Measurements from ENCODE around the gene CBX4. TPM values are rescaled to one million over a fixed set of nuclear protein-coding genes. Genes with fewer than 3 reads are reported as not detected.

Gene CBX4
- total RNA-seq, 2 experiments from 2014 or later = 8.0 to 10.0 TPM

DNA sequence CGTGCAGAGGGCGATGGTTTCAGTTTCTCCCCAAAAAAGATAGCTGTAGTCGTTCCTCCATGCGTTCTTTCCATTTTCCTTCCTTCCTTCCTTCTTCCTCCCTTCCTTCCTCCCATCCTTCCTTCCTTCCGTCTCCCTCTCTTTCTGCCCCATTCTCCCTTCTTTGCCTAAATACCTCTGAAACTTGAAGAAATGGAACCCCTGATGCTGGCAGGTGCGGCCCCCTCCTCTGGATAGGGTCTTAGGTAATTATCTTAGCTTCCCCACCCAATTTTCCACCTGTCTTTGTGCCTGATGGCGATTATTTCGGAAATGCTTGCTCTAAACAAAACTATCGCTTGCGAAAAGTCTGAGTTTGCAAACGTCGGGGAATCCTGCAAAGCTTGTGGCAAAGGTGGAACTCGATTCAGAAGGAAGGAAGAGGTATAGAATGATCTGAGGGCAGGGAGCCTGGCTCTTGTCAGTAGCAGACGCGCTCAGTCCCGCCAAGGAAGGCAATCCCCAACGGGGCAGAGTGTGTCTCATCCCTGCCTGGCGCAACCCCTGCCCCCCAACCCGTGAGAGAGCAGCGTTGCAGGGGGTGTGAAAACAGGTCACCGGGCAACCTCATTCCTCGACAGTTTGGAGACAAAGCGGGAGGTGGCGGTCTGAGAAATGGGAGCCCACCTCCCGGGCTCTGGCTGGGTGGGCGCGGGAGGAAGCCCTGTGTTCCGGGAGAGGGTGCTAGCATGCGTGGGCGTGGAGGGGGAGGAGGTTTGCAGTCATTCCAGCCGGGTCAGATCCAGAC, 39.5 kb downstream of the CBX4 start:
- ChIA-PET CTCF (interaction anchor here (1.2 to 3.7 kb wide), 6 partner anchors 9 to 192 kb away, joined by 3 to 18 read pairs (median 6); partner anchors contain the start of gene CBX4), POLR2A (interaction anchor here (0.6 to 1.2 kb wide), 2 partner anchors 13 to 33 kb away, joined by 5 to 11 read pairs; no protein-coding TSS in a partner anchor)

DNA sequence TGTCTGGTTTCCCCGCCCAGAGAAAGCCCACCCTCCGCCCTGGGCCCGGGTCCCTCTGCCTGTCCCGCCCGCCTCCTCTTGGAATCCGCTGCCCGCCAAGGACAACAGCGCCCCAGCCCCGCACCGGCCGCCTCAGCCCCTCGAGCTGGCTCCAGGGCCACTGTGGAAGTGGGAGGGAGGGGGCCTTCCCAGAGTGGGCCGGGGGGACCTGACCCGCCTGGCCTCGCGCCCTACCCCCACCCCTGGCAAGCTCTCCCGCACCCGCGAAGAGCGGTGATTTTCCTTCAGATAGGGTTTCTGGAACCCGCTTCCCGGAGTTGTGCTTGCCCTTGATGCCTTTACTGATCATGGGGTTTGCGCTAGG, 40.1 kb downstream of the CBX4 start:
- CTCF ChIA-PET = interaction anchor here (1.2 to 3.7 kb wide), 6 partner anchors 9 to 193 kb away, joined by 3 to 18 read pairs (median 4); partner anchors contain the start of gene CBX4
- POLR2A ChIA-PET = no interaction called here

DNA sequence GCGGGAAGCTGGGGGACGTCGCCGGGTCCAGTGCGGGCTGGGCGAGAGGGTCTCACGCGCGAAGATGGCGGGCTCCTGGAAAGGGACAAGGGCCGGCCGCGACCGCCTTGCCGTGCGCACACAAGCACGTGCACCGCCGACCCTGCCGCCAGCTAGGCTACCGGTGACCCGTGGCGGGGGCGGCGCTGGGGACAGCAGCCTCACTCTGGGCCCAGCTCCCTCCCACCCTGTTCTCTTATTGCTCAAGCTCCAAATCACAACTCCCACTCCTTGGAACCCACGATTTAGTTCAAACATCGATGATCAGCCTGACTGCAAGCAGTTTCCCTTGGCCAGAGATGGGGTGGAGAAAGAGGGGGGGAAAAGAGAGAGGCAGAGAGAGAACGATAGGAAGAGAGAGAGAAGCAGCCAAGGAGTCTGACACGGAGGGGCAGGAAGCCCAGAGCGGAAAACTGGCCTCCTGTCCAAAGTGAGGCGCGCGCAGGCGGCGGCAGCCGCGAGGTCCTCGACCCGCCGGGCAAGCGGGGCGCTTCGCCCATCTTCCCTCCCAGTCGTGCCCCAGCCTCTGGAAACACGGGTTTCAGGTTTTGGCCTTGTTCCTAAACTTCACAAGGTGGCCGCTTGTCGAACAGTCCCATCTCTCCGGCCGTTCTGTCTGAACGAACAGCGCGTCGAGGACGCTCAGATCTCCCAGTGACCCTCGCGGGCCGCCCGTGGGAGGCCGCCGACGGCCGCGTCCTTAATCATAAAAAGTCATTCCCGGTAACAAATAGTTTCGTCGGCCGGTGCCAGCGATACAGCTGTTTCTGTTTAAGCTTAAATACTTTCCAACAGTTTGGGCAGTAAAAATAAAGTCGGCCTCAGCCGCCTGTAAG, 40.7 kb downstream of the CBX4 start:
- POLR2A ChIA-PET = no interaction called here
- CTCF ChIA-PET = interaction anchor here (0.8 to 3.7 kb wide), 6 partner anchors 10 to 194 kb away, joined by 3 to 18 read pairs (median 3); partner anchors contain the start of gene CBX4

DNA sequence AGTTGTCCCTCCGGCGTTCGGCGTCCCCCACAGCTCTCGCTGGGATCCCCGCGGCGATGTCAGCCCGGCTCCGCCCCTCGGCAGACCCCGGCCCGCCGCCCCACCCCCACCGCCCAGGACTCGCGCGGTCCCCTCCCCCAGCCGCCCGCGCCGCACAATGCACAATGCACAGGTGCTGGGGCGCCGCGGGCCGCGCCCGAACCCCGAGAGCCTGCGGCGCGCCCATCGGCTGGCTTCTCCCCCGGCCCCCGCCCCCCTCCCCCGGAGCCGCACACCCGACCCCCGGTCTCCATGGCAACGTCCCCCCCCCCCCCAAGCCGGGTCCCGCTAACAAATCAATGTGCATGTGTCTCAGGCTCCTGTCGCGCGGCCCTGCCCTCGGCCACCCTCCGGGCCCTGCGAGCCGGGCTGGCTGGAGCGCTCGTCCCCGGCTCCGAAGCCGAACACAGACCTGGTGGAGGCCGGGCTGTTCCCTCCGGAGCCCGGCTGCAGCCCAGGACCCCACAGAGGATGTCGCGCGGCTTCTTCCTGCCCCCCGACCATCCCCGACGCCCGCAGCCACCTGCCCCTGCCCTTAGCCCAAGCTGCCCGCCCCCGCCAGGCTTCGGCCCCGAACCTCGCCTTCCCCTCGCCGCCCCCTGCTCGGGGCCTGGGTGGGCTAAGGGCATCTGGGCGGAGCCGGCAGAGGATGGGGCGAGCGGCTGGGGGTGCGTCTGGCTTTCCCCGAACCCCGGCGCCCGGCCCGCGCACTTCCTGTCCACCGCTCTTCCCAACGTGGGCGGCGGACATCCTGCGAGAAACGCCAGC, 41.5 kb downstream of the CBX4 start:
- ChIA-PET CTCF (interaction anchor here (0.8 to 3.7 kb wide), 7 partner anchors 11 to 124 kb away, joined by 3 to 18 read pairs (median 5); partner anchors contain the start of gene CBX4), POLR2A (interaction anchor here (1.0 to 1.4 kb wide), 6 partner anchors 11 to 45 kb away, joined by 3 to 6 read pairs (median 4); partner anchors contain the start of gene CBX4)

DNA sequence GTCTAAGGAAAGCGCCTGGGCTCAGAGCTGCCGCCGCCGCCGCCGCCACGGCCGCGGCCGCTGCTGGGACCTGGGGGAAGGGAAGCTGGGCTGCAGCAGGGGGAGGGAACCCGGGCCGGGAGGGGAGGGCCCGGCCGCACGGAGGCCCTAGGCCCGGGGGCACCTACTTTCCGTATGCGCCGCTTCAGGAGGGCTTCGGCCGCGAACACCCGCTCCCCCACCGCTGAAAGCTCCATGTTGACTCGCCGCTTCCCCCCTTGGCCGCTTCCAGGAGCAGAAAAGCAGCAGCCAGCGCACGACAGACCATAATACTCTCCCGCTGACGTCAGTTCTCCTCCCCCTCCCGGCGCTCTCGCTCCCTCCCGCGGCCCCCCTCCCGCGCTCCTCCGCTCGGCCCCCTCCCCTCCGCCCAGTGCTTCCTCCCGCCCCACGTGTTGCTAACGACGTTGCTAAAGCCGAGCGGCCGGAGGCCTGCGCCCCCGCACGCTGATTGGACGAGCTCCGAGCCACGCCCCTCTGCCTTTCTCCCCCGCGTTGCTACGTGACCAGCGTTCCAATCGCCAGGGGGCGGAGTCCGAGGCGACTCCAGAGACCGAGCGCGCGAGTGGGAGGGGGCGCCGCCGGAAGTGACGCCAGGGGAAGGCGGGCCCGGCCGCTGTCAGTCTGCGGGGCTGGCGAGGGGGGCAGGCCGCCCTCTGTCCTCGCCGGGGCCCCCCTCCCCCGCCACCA, 42.3 kb downstream of the CBX4 start, which contains the start of gene CBX8:
TSS of gene CBX8 (minus strand) at position 315 of the 729 bp plus-strand sequence. CDS start at position 236, 79 bp downstream.
- CTCF ChIA-PET = interaction anchor here (0.7 to 1.9 kb wide), 7 partner anchors 12 to 817 kb away, joined by 3 to 11 read pairs (median 4); partner anchors contain the start of gene CBX4
- POLR2A ChIA-PET = interaction anchor here (0.6 to 1.4 kb wide), 9 partner anchors 12 to 82 kb away, joined by 3 to 6 read pairs (median 4); partner anchors contain the start of gene CBX4

DNA sequence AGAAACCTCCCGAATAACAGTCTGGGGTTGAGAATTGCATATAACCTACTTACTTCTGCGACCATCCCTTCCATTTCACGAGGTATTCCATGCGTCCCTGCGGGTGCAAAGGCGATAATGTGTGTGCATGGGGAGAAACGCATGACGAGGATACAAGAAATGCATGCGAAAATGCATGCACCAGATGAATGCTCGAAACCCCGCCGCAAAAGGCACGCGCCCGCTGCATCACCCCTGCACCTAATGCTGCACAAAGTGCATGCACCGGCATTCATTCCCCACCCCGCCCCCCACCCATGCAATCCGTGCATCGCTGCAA, 42.8 kb downstream of the CBX4 start:
- CTCF ChIA-PET = interaction anchor here (0.7 to 1.9 kb wide), 7 partner anchors 13 to 816 kb away, joined by 3 to 11 read pairs (median 4); partner anchors contain the start of gene CBX4
- POLR2A ChIA-PET = interaction anchor here (0.6 to 1.4 kb wide), 8 partner anchors 12 to 82 kb away, joined by 3 to 6 read pairs (median 4); partner anchors contain the start of gene CBX4

DNA sequence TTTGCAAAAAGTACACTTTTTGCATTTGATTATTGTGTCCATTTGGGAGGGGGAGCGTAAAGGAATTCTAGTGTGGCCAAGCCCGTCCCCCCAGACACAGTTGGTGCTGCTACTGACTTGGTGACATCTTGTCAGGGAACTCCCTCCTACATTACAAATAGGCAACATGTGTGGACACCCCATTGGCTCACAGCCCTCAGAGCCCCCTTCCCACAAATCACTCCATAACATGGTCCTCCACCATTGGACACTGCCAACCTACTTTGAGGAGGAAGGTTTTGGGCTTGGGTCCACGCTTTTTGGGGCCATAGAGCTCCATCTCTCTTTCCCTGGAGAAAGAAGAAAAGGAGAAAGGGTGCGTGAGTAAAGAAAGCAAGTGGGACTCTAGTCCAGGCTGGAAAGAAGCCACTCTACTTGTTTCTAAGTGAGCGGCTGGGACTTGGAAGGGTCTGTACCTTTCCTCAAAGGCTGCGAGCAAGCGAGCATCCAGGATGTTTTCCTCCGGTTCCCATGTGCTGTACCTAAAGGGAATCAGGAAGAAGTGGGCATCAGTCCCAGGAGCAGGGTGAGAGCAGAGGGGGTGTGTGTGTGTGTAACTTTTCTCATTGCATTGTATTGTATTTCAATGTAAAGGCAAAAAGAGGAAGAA, 43.3 kb downstream of the CBX4 start:
- ChIA-PET CTCF (interaction anchor here (1.8 to 1.9 kb wide), 2 partner anchors 46 to 48 kb away, joined by 5 to 6 read pairs; no protein-coding TSS in a partner anchor), POLR2A (interaction anchor here (0.6 to 1.4 kb wide), 4 partner anchors 16 to 81 kb away, joined by 4 to 6 read pairs (median 5); partner anchors contain the start of gene CBX4)

DNA sequence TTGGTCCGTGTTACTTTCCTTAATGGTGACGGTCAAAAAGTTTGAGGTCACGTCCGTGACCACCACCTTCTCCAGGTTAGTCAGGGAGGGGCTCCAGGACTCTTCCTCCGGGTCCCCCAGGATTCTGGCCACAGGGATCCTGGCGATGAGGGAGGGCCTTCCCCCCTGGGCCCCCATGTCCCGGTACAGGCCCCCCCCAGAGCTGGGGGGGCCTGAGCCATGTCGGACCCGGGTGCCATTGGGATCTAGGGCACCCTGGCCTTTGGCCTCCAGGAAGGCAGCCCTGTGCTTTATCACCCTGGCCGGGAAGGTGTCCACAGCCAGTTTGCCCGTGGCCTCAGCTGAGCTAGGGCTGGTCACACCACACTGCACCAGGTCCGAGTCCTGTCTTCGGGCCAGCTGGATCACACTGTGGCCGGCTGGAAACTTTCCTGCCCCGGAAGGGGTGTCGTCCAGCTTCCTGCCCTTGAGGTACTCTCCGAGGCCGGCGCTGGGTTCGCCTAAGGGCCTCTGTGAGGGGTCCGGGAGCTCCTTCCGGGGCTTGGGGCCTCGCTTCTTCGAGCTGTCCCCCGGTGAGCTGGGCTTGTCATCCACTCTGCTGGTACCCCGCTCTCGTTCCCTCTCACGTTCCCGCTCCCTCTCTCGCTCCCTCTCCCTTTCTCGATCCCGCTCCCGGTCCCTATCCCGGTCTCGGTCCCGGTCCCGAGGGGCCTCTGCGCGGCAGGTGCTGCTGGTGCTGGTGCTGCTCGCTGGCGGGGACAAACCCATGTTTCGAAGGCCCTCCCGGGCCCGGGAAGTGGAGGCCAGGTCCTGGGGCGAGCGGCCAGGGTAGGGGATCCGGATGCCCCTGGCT, 44.4 kb downstream of the CBX4 start:
- POLR2A ChIA-PET = no interaction called here
- CTCF ChIA-PET = interaction anchor here (0.8 to 1.8 kb wide), 5 partner anchors 40 to 162 kb away, joined by 3 to 6 read pairs (median 3); no protein-coding TSS in a partner anchor

DNA sequence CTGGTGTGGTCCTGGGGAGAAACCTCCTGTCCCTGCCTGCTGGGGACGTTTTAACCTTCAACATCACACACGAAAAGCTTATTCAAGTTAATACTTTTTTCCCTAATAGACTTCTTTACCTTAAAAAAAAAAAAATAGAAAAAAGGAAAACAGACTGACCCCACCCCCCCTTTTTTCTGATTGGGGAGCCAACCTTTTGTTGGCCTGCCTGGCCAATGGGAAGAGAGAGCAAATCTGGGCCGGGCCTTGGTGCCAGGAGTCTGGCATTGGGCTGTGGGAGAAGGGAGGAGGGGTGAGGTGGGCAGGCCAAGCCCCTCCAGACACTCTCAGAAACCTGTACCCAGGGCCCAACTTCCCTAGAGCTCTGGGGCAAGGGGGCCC, 45.3 kb downstream of the CBX4 start:
- ChIA-PET CTCF (interaction anchor here (0.8 to 1.8 kb wide), 5 partner anchors 19 to 176 kb away, joined by 3 to 6 read pairs (median 5); no protein-coding TSS in a partner anchor), POLR2A (no interaction called here)

DNA sequence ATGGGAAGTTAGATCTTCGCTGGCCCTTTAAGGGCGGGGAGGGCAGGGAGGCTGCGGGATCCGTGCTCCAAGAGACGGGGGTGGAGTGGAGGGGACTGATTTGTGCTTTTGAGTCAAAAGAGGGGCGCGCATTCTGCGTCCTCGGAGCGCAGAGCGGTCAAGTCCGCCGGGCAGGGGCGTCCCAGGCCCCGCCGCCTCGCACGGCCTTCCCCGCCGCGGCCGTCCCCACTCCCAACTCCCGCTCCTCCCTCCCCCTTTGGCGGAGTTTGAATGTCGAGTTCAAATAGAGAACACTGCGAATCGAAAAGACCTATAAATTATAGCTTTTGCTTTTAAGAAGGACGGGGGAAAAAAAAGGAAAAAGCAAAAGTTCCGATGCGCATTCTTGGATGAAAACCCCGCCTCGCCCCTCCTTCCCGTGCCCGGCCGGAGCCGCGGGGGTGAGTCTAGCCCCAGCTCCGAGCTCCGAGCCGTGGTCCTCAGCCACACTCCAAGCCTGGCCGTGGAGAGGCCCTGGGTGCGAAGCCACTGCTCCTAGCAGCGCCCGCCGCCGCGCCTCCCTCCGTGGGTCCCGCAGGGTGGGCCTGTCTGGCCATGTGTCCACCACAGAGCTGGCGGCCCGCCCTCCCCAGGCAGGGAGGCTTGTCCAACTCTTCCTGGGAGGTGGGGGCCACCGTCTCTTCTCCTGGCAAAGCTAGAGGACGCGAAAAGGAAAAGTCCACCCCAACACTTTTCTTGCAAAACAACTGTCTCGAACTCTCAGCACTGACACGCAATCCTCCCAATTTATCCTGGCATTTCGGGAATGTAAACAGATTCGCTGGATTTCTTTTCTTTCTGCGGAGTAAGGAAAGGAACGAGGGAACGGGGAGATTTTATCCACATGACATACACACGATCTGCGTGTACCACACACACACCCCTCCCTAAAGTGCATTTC, 46.0 kb downstream of the CBX4 start:
- CTCF ChIA-PET = interaction anchor here (0.5 to 1.6 kb wide), 4 partner anchors 19 to 177 kb away, joined by 3 to 6 read pairs (median 4); no protein-coding TSS in a partner anchor
- POLR2A ChIA-PET = no interaction called here

DNA sequence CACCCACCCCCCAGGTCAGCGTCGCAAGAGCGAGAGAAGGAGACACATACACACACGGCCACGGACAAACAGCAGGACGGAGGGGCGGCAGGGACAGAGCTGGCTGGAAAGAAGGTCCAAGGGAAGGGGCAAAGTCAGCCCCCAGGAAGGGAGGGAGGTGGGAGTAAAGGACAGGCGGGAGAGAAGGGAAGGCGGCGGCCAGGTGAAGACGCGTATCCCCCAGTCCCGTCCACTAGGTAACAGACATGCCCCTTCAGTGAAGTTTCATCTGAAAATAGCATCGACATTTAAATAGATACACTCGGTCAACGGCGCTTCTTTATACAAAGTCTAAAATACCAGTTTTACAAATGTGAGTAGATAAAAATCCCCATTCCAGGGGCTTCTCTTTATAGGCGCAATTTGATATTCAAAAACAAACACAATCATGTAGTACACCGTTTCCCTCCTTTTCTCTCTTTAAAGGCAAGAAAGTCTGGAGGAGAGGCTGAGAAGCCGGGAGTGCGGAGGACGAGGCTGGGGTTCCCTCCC, 46.8 kb downstream of the CBX4 start:
- ChIA-PET CTCF (interaction anchor here (0.5 kb wide), 1 partner anchor 21 kb away, joined by 3 read pairs; no protein-coding TSS in a partner anchor), POLR2A (no interaction called here)

DNA sequence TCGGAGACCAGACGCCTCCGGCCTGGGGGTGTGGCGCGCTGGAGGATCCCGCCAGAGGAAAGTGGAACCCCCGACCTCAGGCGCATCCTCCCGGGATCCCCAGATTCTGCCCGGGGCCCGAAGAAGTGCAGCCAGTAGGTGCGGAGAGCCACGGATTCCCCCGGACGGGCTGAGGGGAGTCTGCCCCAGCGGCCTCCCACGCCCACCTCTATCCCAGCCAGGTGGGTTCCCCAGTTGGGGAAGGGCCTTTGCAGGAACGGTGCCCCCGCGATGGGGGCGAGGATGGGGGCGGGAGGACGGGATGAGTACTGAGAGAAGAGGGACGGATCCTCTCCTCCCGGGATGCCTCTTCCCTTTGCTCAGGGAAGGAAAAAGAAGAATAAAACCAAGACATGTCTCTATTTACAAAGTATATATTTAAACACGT, 47.5 kb downstream of the CBX4 start:
- CTCF ChIA-PET = interaction anchor here (1.0 to 1.5 kb wide), 2 partner anchors 13 to 16 kb away, joined by 3 read pairs; no protein-coding TSS in a partner anchor
- POLR2A ChIA-PET = no interaction called here

DNA sequence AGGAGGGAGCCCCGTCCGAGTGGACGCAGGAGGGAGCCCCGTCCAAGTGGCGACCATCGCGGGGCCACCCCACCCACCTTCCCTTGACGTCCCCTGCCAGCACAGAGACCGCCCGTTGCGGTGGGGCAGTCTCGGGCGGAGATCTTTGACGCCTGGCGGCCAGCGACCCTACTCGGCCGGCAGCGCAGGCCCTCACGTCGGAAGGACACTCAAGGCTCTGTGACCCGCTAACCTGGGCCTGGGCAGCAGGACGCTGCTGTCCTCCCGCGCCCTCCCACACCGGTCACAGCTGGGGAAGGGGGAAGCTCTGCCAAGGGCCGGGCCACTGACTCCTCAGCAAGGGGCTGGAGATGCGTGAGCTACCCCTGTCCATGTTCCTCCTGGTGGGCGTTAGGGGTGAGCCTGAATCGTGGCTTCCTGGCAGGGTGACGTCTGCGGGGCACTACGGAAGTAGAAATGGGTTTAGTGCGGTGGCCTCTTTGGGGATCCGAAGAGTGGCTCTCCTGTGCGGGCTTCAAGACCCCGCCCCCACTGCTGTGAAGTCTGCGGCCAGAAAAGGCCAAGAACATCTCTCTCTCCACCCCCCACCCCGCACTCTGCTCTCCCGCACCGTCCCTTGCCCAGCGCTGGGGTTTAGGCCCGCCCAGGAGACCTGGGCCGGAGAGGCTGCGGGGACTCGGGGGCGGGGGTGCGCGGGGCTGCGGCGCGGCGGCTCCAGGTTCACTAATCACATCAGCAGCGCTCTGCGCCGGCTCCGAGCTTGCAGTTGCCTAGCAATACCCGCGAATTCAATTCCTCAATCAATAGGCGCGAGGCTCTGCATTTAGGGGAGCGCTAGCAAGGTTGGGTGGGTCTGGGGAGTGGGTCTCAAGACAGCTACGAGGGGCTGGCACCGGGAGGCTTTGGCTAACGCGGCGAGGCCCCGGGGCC, 48.2 kb downstream of the CBX4 start:
- ChIA-PET POLR2A (no interaction called here), CTCF (interaction anchor here (0.6 to 1.5 kb wide), 4 partner anchors 12 to 60 kb away, joined by 3 read pairs; partner anchors contain the start of gene CBX4)

All from activated CD8-positive, alpha-beta memory T cell treated with anti-CD3 and anti-CD28 coated beads for 36 hours (primary cell).